ENCODE data around the gene LIME1. TPM values are rescaled to one million over a fixed set of nuclear protein-coding genes. Genes with fewer than 3 reads are reported as not detected.

The LIME1 gene
- total and polyA plus RNA-seq, 2 of the 8 experiments (the other 6 are each of a cell fraction or from before 2014, with no cell fraction given) = 4.5 to 5.9 TPM

DNA sequence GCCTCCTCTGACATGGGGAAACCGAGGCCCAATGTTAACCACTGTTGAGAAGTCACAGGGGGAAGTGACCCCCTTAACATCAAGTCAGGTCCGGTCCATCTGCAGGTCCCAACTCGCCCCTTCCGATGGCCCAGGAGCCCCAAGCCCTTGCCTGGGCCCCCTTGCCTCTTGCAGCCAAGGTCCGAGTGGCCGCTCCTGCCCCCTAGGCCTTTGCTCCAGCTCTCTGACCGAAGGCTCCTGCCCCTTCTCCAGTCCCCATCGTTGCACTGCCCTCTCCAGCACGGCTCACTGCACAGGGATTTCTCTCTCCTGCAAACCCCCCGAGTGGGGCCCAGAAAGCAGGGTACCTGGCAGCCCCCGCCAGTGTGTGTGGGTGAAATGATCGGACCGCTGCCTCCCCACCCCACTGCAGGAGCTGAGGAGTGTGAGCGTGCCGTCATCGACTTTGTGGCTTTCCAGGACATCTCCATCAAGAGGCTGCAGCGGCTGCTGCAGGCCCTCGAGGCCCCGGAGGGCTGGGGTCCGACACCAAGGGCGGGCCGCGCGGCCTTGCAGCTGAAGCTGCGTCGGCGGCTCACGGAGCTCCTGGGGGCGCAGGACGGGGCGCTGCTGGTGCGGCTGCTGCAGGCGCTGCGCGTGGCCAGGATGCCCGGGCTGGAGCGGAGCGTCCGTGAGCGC, 38.5 kb upstream of the LIME1 start:
- peaks cover 0 to 12% (median 7%) of the 10 kb centered on the region in 4 experiments; a peak in 4 of 7 replicates for H3K4me1 ChIP-seq (replicated peaks in 1 of 4; ENCODE audit: control insufficient read depth in 3 of 4, insufficient read depth in 4 of 4, low read length in 3 of 4)
- no peak overlapping the region for H3K4me3 ChIP-seq (ENCODE audit: extremely low read depth in 1 of 4, insufficient read depth in 2 of 4, low read depth in 3 of 4, low read length in 4 of 4)
- ChIA-PET POLR2A (ENCODE audit: partially characterized antibody) (interaction anchor here (0.5 to 4.2 kb wide), 19 partner anchors 8 to 166 kb away, joined by 3 to 49 read pairs (median 3); partner anchors contain the start of genes ARFRP1, GMEB2, LIME1 and SLC2A4RG), CTCF (ENCODE audit: partially characterized antibody) (interaction anchor here (0.6 to 2.4 kb wide), 9 partner anchors 9 to 241 kb away, joined by 3 to 9 read pairs (median 4); partner anchors contain the start of genes ARFRP1 and ZGPAT)
- H4K5ac ChIP-seq (ENCODE audit: insufficient read length, low read depth, low read length) = no peak overlapping the region
- no peak overlapping the region for H3K9ac ChIP-seq (replicated peaks in 1 of 4; ENCODE audit: extremely low read depth in 1 of 4, low read depth in 3 of 4, low read length in 3 of 4)
- H2BK5ac ChIP-seq (ENCODE audit: low read depth, low read length) = no peak overlapping the region
- H3K79me1 ChIP-seq (ENCODE audit: low read depth, low read length) = no peaks in the 10 kb centered on the region
- no peak overlapping the region for H2BK12ac ChIP-seq (ENCODE audit: low read depth, low read length)
- FAIRE-seq (no peak), DNase-seq (ENCODE audit: low read depth in 1 of 2, low spot score in 2 of 2) (peak in 1 of 2 experiments; percentile 51)
- peaks cover 8% of the 10 kb centered on the region; the same call in 1 of the 2 replicates for H3K23me2 ChIP-seq (ENCODE audit: low read depth, low read length)
- H2AK5ac ChIP-seq (ENCODE audit: low read depth, low read length) = no peak overlapping the region
- H3K9me3 ChIP-seq (ENCODE audit: insufficient read depth in 2 of 2, low read depth in 1 of 2, low read length in 1 of 2) = no peaks in the 10 kb centered on the region; a peak in 1 of 4 replicates
- H3K14ac ChIP-seq (ENCODE audit: insufficient read length) = no peak overlapping the region
- H2BK20ac ChIP-seq (ENCODE audit: low read length) = no peak overlapping the region
- H3K4me2 ChIP-seq (ENCODE audit: insufficient read depth in 1 of 2, low read depth in 2 of 2, low read length in 2 of 2) = no peak overlapping the region
- TF ChIP-seq BCL11A (IDR thresholded peaks at IDR 0.05; ENCODE audit: low read depth in 2 of 2, low read length in 2 of 2) = no peak
- TF ChIP-seq SIRT6 (IDR thresholded peaks at IDR 0.05; ENCODE audit: low read length) = no peak
- no peak for TF ChIP-seq HDAC6 (IDR thresholded peaks at IDR 0.05; ENCODE audit: low read depth, low read length)
- no peak for TF ChIP-seq RBBP5 (IDR thresholded peaks at IDR 0.05; ENCODE audit: borderline replicate concordance, low read depth, low read length)
- no peak for TF ChIP-seq SP4 (IDR thresholded peaks at IDR 0.05; ENCODE audit: low read length)
- H3K79me2 ChIP-seq (ENCODE audit: control insufficient read depth in 1 of 2, insufficient read depth in 2 of 2, low read length in 2 of 2) = no peaks in the 10 kb centered on the region
- no peak overlapping the region for H3K23ac ChIP-seq (ENCODE audit: insufficient read length)
- H3K56ac ChIP-seq (replicated peaks; ENCODE audit: insufficient read length, low read depth, low read length) = no peak overlapping the region
- H2BK120ac ChIP-seq (replicated peaks; ENCODE audit: low read depth, low read length) = no peak overlapping the region
- H3K27me3 ChIP-seq (replicated peaks in 1 of 4; ENCODE audit: control insufficient read depth in 3 of 4, extremely low read depth in 1 of 4, insufficient read depth in 3 of 4, low read length in 3 of 4) = no peaks in the 10 kb centered on the region
- peaks cover 2 to 10% of the 10 kb centered on the region in 2 experiments for H4K20me1 ChIP-seq (replicated peaks in 1 of 2; ENCODE audit: control insufficient read depth in 1 of 2, insufficient read depth in 2 of 2, low read length in 2 of 2)
- H2AFZ ChIP-seq (ENCODE audit: low read length) = no peak overlapping the region
- H3K18ac ChIP-seq (ENCODE audit: extremely low read depth, low read length) = no peak overlapping the region
- H3K27ac ChIP-seq (ENCODE audit: low read depth, low read length) = no peak overlapping the region
- H2BK15ac ChIP-seq (ENCODE audit: low read length) = no peak overlapping the region
- H3K4ac ChIP-seq (replicated peaks; ENCODE audit: insufficient read length, low read depth, low read length) = no peak overlapping the region
- no peak overlapping the region; the same call in 1 of the 2 replicates for H4K8ac ChIP-seq (ENCODE audit: extremely low read depth, insufficient read depth, low read length)
- WGBS, 2 experiments (ENCODE audit: extremely low coverage in 1 of 2, insufficient coverage in 1 of 2, insufficient read length in 1 of 2, insufficient replicate concordance in 2 of 2, low coverage in 1 of 2, low lambda C conversion rate in 2 of 2, missing lambda C conversion rate in 1 of 2) = 88% methylated on average over 38 of the region's 40 CpGs; no CpG with 5 or more reads in 1 of the 2 experiments
- H3K36me3 ChIP-seq (ENCODE audit: control insufficient read depth in 2 of 4, insufficient read depth in 4 of 4, low read length in 3 of 4) = peaks cover 0 to 3% (median 0%) of the 10 kb centered on the region in 4 experiments; a peak in 1 of 8 replicates
- H4K91ac ChIP-seq (replicated peaks; ENCODE audit: insufficient read length, low read length) = no peak overlapping the region
